H1 (cell line): ENCODE results near the gene TBC1D2. TPM values are rescaled to one million over a fixed set of nuclear protein-coding genes. Genes with fewer than 3 reads are reported as not detected.

Experiments
- ASH2L ChIP-seq: fragments of 200-600, 300-600 bp; sonication (generic); IDR thresholded peaks from one replicate; pipeline ENCODE4 v1.7.1; 2017; ENCODE audit warnings: low read length
- CREB1 ChIP-seq: IDR thresholded peaks from 2 replicates; pipeline ENCODE4 v1.6.1; 2012; ENCODE audit warnings: inconsistent platforms
- EZH2 ChIP-seq: fragments of 200-600 bp; sonication (generic); IDR thresholded peaks from 2 replicates; pipeline ENCODE4 v1.7.1; 2012; ENCODE audit warnings: low read depth, mild to moderate bottlenecking, moderate library complexity, low read length, inconsistent platforms; ENCODE audit not compliant: severe bottlenecking
- HDAC2 ChIP-seq, 2 experiments: fragments of 300-600 bp in 1 of 2; sonication (generic) in 1 of 2; IDR thresholded peaks; 2 replicates each; pipeline ENCODE4 v1.6.1; 2011 to 2012; ENCODE audit warnings: low read depth in 2 of 2, low read length in 2 of 2, mild to moderate bottlenecking in 2 of 2, moderate library complexity in 2 of 2, borderline replicate concordance in 1 of 2, inconsistent platforms in 1 of 2
- JUND ChIP-seq: IDR thresholded peaks from 2 replicates; pipeline ENCODE4 v1.6.1; 2011; ENCODE audit warnings: mild to moderate bottlenecking, improper control_type of control experiment, low read length
- POLR2A ChIP-seq, 2 experiments: IDR thresholded peaks; 1 replicate in 1 of 2; 2 replicates in 1 of 2; pipeline ENCODE4 v1.6.1; 2011; ENCODE audit warnings: low read depth in 2 of 2, low read length in 2 of 2, mild to moderate bottlenecking in 2 of 2; ENCODE audit errors: control extremely low read depth in 1 of 2
- POU5F1 ChIP-seq: IDR thresholded peaks from 2 replicates; pipeline ENCODE4 v1.6.1; 2011; ENCODE audit warnings: low read depth, mild to moderate bottlenecking, low read length, moderate library complexity
- SIRT6 ChIP-seq: IDR thresholded peaks from one replicate; pipeline ENCODE4 v1.7.1; 2012; ENCODE audit warnings: low read length, inconsistent platforms
- TEAD4 ChIP-seq: IDR thresholded peaks from 2 replicates; pipeline ENCODE4 v1.6.1; 2012; ENCODE audit warnings: low read depth, low read length, inconsistent platforms, mixed read lengths
- polyA plus RNA-seq, 7 experiments: library from polyadenylated mRNA; depleted of rRNA in 3 of 7; stranded (reverse) in 5 of 7; unstranded in 2 of 7; fragments of >200 nt in 5 of 7; fragments of 200-250 nt in 2 of 7; gene quantifications; 1 replicate in 5 of 7; 2 replicates in 1 of 7; 4 replicates in 1 of 7; pipeline versions ENCODE4 v1.2.1 to v1.2.3, GENCODE V29; 2011 to 2013; ENCODE audit warnings: missing spikeins in 2 of 7, mixed read lengths in 2 of 7
- total RNA-seq: library from RNA; stranded (reverse); fragmentation: NEBNext Ultra II Directional; extraction: Animal tissue kit (Norgen Biotek cat#: 25700); gene quantifications from 2 replicates; pipeline ENCODE4 v1.2.1, GENCODE V29; 2021

Gene TBC1D2
- total and polyA plus RNA-seq, 2 of the 8 experiments (the other 6 are each of a cell fraction or from before 2014, with no cell fraction given) = 7.4 TPM

- no peak for TF ChIP-seq EZH2
- TF ChIP-seq JUND = no peak
- no peak for TF ChIP-seq ASH2L
- no peak for TF ChIP-seq CREB1
- no peak for TF ChIP-seq POLR2A (IDR thresholded peaks at IDR 0.05; ENCODE audit: control extremely low read depth in 1 of 2, low read depth in 2 of 2, low read length in 2 of 2)
- TF ChIP-seq HDAC2 (IDR thresholded peaks at IDR 0.05; ENCODE audit: borderline replicate concordance in 1 of 2, low read depth in 2 of 2, low read length in 2 of 2) = no peak
- TF ChIP-seq SIRT6 = no peak
- TF ChIP-seq TEAD4 = no peak
- no peak for TF ChIP-seq POU5F1
Measured at GRCh38 chr9:98199388-98200033, 55.9 kb downstream of the TBC1D2 start (continued).
